ENCODE results near the gene RBBP5. TPM values are rescaled to one million over a fixed set of nuclear protein-coding genes. Genes with fewer than 3 reads are reported as not detected.

RBBP5 gene
- total and polyA plus RNA-seq, 2 donors (not counting 1 experiment from before 2014, with no cell fraction given), result 6.8 to 18.5 TPM

- no peaks in the 10 kb centered on the region for H3K9me3 Mint-ChIP-seq (ENCODE audit: insufficient read depth)
- no peak overlapping the region for H3K4me2 ChIP-seq (replicated peaks; ENCODE audit: low read depth, low read length, poor library complexity, severe bottlenecking)
- no peaks in the 10 kb centered on the region for H3K27me3 ChIP-seq (replicated peaks in 1 of 4; ENCODE audit: control extremely low read depth in 1 of 4, control insufficient read depth in 3 of 4, insufficient read depth in 4 of 4, low read length in 3 of 4)
- DNase-seq (no peak), ATAC-seq (ENCODE audit: low read depth) (no peak)
- no peak overlapping the region for H3K9ac ChIP-seq (ENCODE audit: low read length)
- H3K79me2 ChIP-seq (ENCODE audit: control insufficient read depth, insufficient read depth, low read length), result peaks cover 10% of the 10 kb centered on the region
- CTCF ChIA-PET, result no interaction called here
- no peak overlapping the region for H3K4me3 ChIP-seq (ENCODE audit: control extremely low read depth in 1 of 5, extremely low read depth in 1 of 5, insufficient read depth in 1 of 5, low read depth in 2 of 5, low read length in 4 of 5)
- no peak overlapping the region for H3K4me3 Mint-ChIP-seq
- intact Hi-C loops (cut with micrococcal nuclease), result no loop called here
- peaks cover 33 to 77% of the 10 kb centered on the region in 2 experiments for H3K36me3 ChIP-seq (replicated peaks in 1 of 2; ENCODE audit: control extremely low read depth in 1 of 2, control insufficient read depth in 1 of 2, extremely low read depth in 1 of 2, insufficient read depth in 2 of 2, low read length in 1 of 2)
- no peaks in the 10 kb centered on the region for H3K27me3 Mint-ChIP-seq
- WGBS (ENCODE audit: insufficient coverage), result 83% methylated on average over 1 of the region's 3 CpGs
- POLR2A ChIA-PET, result interaction anchor here (0.7 kb wide), 1 partner anchor 32 kb away, joined by 5 read pairs; no protein-coding TSS in a partner anchor
- H3K4me1 Mint-ChIP-seq, result no peaks in the 10 kb centered on the region
- no peaks in the 10 kb centered on the region for H3K9me3 ChIP-seq (ENCODE audit: control extremely low read depth in 1 of 3, control insufficient read depth in 2 of 3, insufficient read depth in 1 of 3, low read length in 2 of 3)
- TF ChIP-seq CTCF (IDR thresholded peaks at IDR 0.05), result no peak
- TF ChIP-seq EZH2 (IDR thresholded peaks at IDR 0.05; ENCODE audit: borderline replicate concordance, insufficient read depth, low read depth, low read length, poor library complexity, severe bottlenecking), result no peak
- H2AFZ ChIP-seq (ENCODE audit: insufficient read depth, low read depth, low read length, poor library complexity, severe bottlenecking), result no peak overlapping the region
- no peak overlapping the region for H3K27ac Mint-ChIP-seq
- H3K4me1 ChIP-seq (ENCODE audit: control insufficient read depth in 2 of 2, insufficient read depth in 2 of 2, low read length in 2 of 2), result no peaks in the 10 kb centered on the region
- no peak overlapping the region for H3K27ac ChIP-seq (ENCODE audit: low read length in 2 of 2)
- H4K20me1 ChIP-seq (ENCODE audit: control insufficient read depth, insufficient read depth, low read length, poor library complexity, severe bottlenecking), result peaks cover 7% of the 10 kb centered on the region
Measured at GRCh38 chr1:205102404-205102803, 19.4 kb downstream of the RBBP5 start.

GRCh38 chr1:205098242-205098641 lies 23.5 kb downstream of the RBBP5 start:
- no peaks in the 10 kb centered on the region for H4K20me1 ChIP-seq (ENCODE audit: control insufficient read depth, insufficient read depth, low read length, poor library complexity, severe bottlenecking)
- H3K27me3 ChIP-seq (replicated peaks in 1 of 4; ENCODE audit: control extremely low read depth in 1 of 4, control insufficient read depth in 3 of 4, insufficient read depth in 4 of 4, low read length in 3 of 4), result no peaks in the 10 kb centered on the region
- intact Hi-C loops (cut with micrococcal nuclease), result loop anchor here (10.0 kb wide), 1 partner anchor 1283 kb away; no protein-coding TSS in a partner anchor
- Mint-ChIP-seq H3K9me3 (ENCODE audit: insufficient read depth) (no peaks in the 10 kb centered on the region), H3K27me3 (no peaks in the 10 kb centered on the region), H3K4me1 (no peaks in the 10 kb centered on the region), H3K4me3 (no peak overlapping the region), H3K27ac (no peak overlapping the region)
- no peak overlapping the region for H3K4me2 ChIP-seq (replicated peaks; ENCODE audit: low read depth, low read length, poor library complexity, severe bottlenecking)
- ChIA-PET POLR2A (no interaction called here), CTCF (interaction anchor here (2.1 kb wide), 1 partner anchor 11 kb away, joined by 5 read pairs; no protein-coding TSS in a partner anchor)
- H3K9ac ChIP-seq (ENCODE audit: low read length), result no peak overlapping the region
- TF ChIP-seq CTCF (IDR thresholded peaks at IDR 0.05) (no peak), EZH2 (IDR thresholded peaks at IDR 0.05; ENCODE audit: borderline replicate concordance, insufficient read depth, low read depth, low read length, poor library complexity, severe bottlenecking) (no peak)
- no peaks in the 10 kb centered on the region for H3K9me3 ChIP-seq (ENCODE audit: control extremely low read depth in 1 of 3, control insufficient read depth in 2 of 3, insufficient read depth in 1 of 3, low read length in 2 of 3)
- DNase-seq (no peak), ATAC-seq (ENCODE audit: low read depth) (no peak)
- H2AFZ ChIP-seq (ENCODE audit: insufficient read depth, low read depth, low read length, poor library complexity, severe bottlenecking), result no peak overlapping the region
- no peak overlapping the region for H3K4me3 ChIP-seq (ENCODE audit: control extremely low read depth in 1 of 5, extremely low read depth in 1 of 5, insufficient read depth in 1 of 5, low read depth in 2 of 5, low read length in 4 of 5)
- no peak overlapping the region for H3K27ac ChIP-seq (ENCODE audit: low read length in 2 of 2)
- peaks cover 31 to 90% of the 10 kb centered on the region in 2 experiments for H3K36me3 ChIP-seq (replicated peaks in 1 of 2; ENCODE audit: control extremely low read depth in 1 of 2, control insufficient read depth in 1 of 2, extremely low read depth in 1 of 2, insufficient read depth in 2 of 2, low read length in 1 of 2)
- no peaks in the 10 kb centered on the region for H3K79me2 ChIP-seq (ENCODE audit: control insufficient read depth, insufficient read depth, low read length)
- no peaks in the 10 kb centered on the region for H3K4me1 ChIP-seq (ENCODE audit: control insufficient read depth in 2 of 2, insufficient read depth in 2 of 2, low read length in 2 of 2)

Measured in B cell (primary cell).